HG03432 (cell line): ENCODE results near the gene GUCA1C.

Source experiments
- ATAC-seq: cut with Tn5 transposase; IDR thresholded peaks from one replicate; pipeline ENCODE4 v1.9.1; 2021; ENCODE audit warnings: mild to moderate bottlenecking, moderate library complexity; ENCODE audit not compliant: unreplicated experiment

The GUCA1C gene

GRCh38 chr3:108953700-108954099, at the start of gene GUCA1C:
Gene GUCA1C (minus strand): TSS chr3:108953879. CDS start chr3:108953762, 117 bp downstream.
- no peak for ATAC-seq

- ATAC-seq, result no peak
Measured at GRCh38 chr3:108998436-108998835, 44.8 kb upstream of the GUCA1C start.

GRCh38 chr3:108985844-108986243, 32.2 kb upstream of the GUCA1C start:
- ATAC-seq, result no peak

GRCh38 chr3:108983051-108983450, 29.4 kb upstream of the GUCA1C start:
- ATAC-seq, result no peak

- ATAC-seq, result no peak
Measured at GRCh38 chr3:108976058-108976457, 22.4 kb upstream of the GUCA1C start.

- no peak for ATAC-seq
Measured at GRCh38 chr3:108973019-108973418, 19.3 kb upstream of the GUCA1C start.

- no peak for ATAC-seq
Measured at GRCh38 chr3:108972482-108972881, 18.8 kb upstream of the GUCA1C start.

GRCh38 chr3:108970561-108970960, 16.9 kb upstream of the GUCA1C start:
- no peak for ATAC-seq

GRCh38 chr3:108966773-108967172, 13.1 kb upstream of the GUCA1C start:
- no peak for ATAC-seq

GRCh38 chr3:108959017-108959416, 5.3 kb upstream of the GUCA1C start:
- no peak for ATAC-seq

- no peak for ATAC-seq
Measured at GRCh38 chr3:108953210-108953609, 469 bp downstream of the GUCA1C start.

- no peak for ATAC-seq
Measured at GRCh38 chr3:108951820-108952501, 1.7 kb downstream of the GUCA1C start.

GRCh38 chr3:108947855-108948254, 5.8 kb downstream of the GUCA1C start:
- no peak for ATAC-seq

GRCh38 chr3:108946292-108947285, 7.1 kb downstream of the GUCA1C start:
- ATAC-seq, result no peak

GRCh38 chr3:108940568-108941263, 13.0 kb downstream of the GUCA1C start:
- ATAC-seq, result no peak

- ATAC-seq, result no peak
Measured at GRCh38 chr3:108940166-108940565, 13.5 kb downstream of the GUCA1C start.

GRCh38 chr3:108936924-108937689, 16.6 kb downstream of the GUCA1C start:
- ATAC-seq, result no peak

GRCh38 chr3:108931035-108931434, 22.6 kb downstream of the GUCA1C start:
- ATAC-seq, result no peak

GRCh38 chr3:108918866-108919265, 34.8 kb downstream of the GUCA1C start:
- ATAC-seq, result no peak

- peak; percentile 95 for ATAC-seq
Measured at GRCh38 chr3:108914774-108915641, 38.7 kb downstream of the GUCA1C start.
